Stimulated activated naive B cell treated with anti-CD40 and anti-IgM and Interleukin-4, amounts not matched to agents 10 μg/mL and 1 μg/mL and 100 μg/mL, for 72 hours (primary cell): ENCODE results near the gene SHISA9.

Experiments
- ATAC-seq, 2 donors: fragments of 150-1000 bp; cut with Tn5 transposase; replicated peaks; 2 replicates each; pipeline ENCODE4 v1.10.0; 2021; ENCODE audit warnings: moderate library complexity in 1 of 2
- DNase-seq: peaks from one replicate; pipeline ENCODE4 v3.0.0; 2021
- H3K27ac Mint-ChIP-seq: one replicate; pipeline ENCODE4 v1.8.0; 2022; ENCODE audit warnings: mild to moderate bottlenecking, mixed read lengths
- H3K27me3 Mint-ChIP-seq, 2 donors: one replicate each; pipeline ENCODE4 v1.8.0; 2022; ENCODE audit warnings: mixed read lengths in 2 of 2
- H3K36me3 Mint-ChIP-seq, 2 donors: one replicate each; pipeline ENCODE4 v1.8.0; 2022; ENCODE audit warnings: mixed read lengths in 2 of 2, mild to moderate bottlenecking in 1 of 2
- H3K4me1 Mint-ChIP-seq, 2 donors: one replicate each; pipeline ENCODE4 v1.8.0; 2022; ENCODE audit warnings: mixed read lengths in 2 of 2, mild to moderate bottlenecking in 1 of 2
- H3K4me3 Mint-ChIP-seq, 2 donors: one replicate each; pipeline ENCODE4 v1.8.0; 2022; ENCODE audit warnings: mild to moderate bottlenecking in 2 of 2, mixed read lengths in 2 of 2, moderate library complexity in 1 of 2
- H3K9me3 Mint-ChIP-seq, 2 donors: one replicate each; pipeline ENCODE4 v1.8.0; 2022; ENCODE audit warnings: mixed read lengths in 2 of 2, mild to moderate bottlenecking in 1 of 2

SHISA9 gene

DNA sequence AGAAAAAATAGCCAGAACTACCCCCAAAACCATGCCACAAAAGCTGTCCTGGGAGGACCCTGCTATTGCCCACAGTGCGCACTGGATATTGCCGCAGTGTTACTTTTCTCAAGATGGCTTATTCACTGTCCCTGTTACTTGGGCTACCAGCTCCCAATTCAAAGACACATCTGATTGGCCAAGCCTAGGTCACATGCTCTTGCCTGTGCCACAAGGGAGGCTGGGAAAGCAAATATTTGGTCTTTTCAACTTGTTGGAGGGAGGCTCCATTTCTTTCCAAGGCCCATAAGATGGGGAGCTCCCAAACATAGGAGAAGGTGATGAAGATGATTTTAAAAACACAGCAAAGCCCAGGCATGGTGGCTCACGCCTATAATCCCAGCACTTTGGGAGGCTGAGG is 257.0 kb downstream of the SHISA9 start:
- ATAC-seq, result no peak
- Mint-ChIP-seq H3K36me3 (no peaks in the 10 kb centered on the region), H3K4me1 (no peaks in the 10 kb centered on the region), H3K9me3 (peaks cover 0 to 6% of the 10 kb centered on the region in 2 donors), H3K4me3 (no peak overlapping the region), H3K27ac (no peak overlapping the region), H3K27me3 (no peaks in the 10 kb centered on the region)
- no peak for DNase-seq

DNA sequence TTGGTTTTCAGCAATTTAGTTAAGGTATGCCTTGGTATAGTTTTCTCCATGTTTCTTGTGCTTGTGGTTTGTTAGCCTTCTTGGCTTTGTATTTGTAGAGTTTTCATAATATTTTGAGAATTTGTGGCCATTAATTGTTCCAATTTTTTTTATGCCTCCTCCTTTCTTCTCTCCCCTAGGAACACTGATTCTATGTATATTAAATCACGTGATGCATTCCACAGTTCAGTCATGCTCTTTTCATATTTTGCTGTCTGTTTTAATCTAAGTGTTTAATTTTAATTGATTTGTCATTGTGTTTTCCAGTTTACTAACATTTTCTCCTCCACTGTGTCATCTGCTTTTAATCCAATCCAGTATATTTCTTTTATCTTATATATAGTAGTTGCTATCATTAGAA is 263.6 kb downstream of the SHISA9 start:
- no peak for DNase-seq
- peaks cover 13 to 18% of the 10 kb centered on the region in 2 donors for H3K9me3 Mint-ChIP-seq
- H3K27ac Mint-ChIP-seq, result no peak overlapping the region
- H3K4me3 Mint-ChIP-seq, result no peak overlapping the region
- peaks cover 0 to 6% of the 10 kb centered on the region in 2 donors for H3K27me3 Mint-ChIP-seq
- H3K36me3 Mint-ChIP-seq, result no peaks in the 10 kb centered on the region
- H3K4me1 Mint-ChIP-seq, result no peaks in the 10 kb centered on the region
- no peak for ATAC-seq

DNA sequence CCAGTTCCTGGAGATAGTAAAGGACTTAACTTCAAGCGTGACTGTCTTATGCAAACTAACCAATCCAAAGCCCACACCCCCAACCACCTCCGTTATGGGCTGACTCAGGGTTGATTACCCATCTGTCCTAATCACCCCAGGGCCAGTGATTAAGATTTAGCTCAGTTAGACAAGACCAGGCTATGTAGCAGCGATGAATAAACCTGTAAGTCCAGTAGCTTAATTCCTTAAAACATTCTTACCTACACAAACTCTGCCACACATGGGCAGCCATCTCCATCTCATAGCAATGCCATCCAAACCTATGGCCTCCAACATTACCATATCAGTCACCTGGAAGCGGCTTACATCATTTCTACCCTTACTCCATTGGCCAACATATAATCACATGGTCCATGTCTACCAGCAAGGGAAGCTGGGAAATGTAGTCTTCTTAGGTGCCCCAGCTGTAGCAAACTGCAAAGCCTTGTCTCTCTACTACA is 266.7 kb downstream of the SHISA9 start:
- Mint-ChIP-seq H3K9me3 (peaks cover 13 to 17% of the 10 kb centered on the region in 2 donors), H3K27me3 (peaks cover 0 to 6% of the 10 kb centered on the region in 2 donors), H3K4me3 (no peak overlapping the region), H3K36me3 (no peaks in the 10 kb centered on the region), H3K27ac (no peak overlapping the region), H3K4me1 (no peaks in the 10 kb centered on the region)
- ATAC-seq, result peak; percentile 21 to 43
- DNase-seq, result no peak

DNA sequence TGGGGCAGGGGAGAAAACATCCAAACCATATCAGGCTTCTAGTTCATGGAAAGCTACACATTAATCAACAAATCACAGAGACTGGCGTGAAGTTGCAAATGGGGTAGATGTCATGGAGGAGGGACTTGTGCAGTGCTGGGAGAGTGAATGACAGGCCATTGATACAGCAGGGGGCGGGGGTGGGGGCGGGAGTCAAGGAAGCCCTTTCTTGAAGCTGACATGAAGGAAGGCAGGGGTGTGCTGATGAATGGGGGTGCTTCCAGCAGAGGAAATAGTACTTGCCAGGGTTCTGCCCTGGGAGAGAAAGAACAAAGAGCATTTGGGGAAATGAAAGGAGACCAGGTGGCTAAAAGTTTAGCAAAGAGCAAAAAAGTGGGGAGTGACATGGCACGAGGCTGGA is 269.9 kb downstream of the SHISA9 start:
- H3K27ac Mint-ChIP-seq, result no peak overlapping the region
- H3K4me1 Mint-ChIP-seq, result no peaks in the 10 kb centered on the region
- H3K36me3 Mint-ChIP-seq, result no peaks in the 10 kb centered on the region
- no peak for DNase-seq
- H3K9me3 Mint-ChIP-seq, result peaks cover 9 to 10% of the 10 kb centered on the region in 2 donors
- H3K4me3 Mint-ChIP-seq, result no peak overlapping the region
- no peak for ATAC-seq
- peaks cover 11 to 16% of the 10 kb centered on the region in 2 donors for H3K27me3 Mint-ChIP-seq

DNA sequence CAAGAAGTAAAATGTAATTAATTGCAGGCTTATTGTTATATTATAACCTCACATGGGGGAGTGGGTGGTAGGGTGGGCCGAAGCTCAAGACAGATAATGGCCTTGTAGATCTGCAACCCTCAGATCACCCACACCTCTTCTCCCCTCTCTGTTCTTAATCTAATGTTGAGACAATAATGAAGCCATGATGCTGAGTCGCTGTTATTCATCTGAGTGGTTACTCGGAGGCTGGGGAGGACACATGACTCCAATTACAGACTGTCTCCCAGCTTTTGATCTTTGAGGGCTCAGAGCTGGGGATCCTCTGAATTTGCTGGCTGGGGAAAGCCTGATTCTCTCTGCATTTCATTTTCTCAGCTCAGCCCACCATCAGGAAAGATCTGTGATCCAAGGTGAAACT is 275.3 kb downstream of the SHISA9 start:
- H3K4me1 Mint-ChIP-seq, result no peaks in the 10 kb centered on the region
- DNase-seq, result no peak

DNA sequence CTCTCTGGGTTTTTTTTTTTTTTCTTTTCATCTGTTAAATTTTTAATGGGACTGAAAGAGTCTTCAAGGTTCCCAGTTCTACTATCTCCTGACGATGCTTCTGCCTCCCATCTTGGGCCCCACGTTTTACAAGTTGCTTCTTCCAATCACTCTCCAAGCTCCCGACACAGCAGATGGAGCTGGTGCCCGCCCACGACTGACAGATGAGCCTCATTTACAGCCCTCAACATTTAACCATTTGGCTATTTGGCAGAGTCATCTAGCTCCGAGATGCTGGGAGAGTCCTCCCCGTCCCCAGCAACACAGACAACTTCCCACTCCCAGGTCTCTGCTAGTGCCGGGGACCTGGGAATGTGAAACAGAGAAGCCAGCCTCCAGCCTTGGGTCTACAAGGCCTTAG is 276.9 kb downstream of the SHISA9 start:
- no peak overlapping the region for H3K4me3 Mint-ChIP-seq
- peaks cover 17 to 22% of the 10 kb centered on the region in 2 donors for H3K27me3 Mint-ChIP-seq
- no peak for DNase-seq
- H3K36me3 Mint-ChIP-seq, result no peaks in the 10 kb centered on the region
- no peak for ATAC-seq
- H3K27ac Mint-ChIP-seq, result no peak overlapping the region
- H3K9me3 Mint-ChIP-seq, result peaks cover 0 to 5% of the 10 kb centered on the region in 2 donors
- H3K4me1 Mint-ChIP-seq, result no peaks in the 10 kb centered on the region

More for the DNA sequence above, 275.3 kb downstream of the SHISA9 start:
- H3K27ac Mint-ChIP-seq, result no peak overlapping the region
- H3K36me3 Mint-ChIP-seq, result no peaks in the 10 kb centered on the region
- no peak for ATAC-seq
- H3K27me3 Mint-ChIP-seq, result peaks cover 17 to 23% of the 10 kb centered on the region in 2 donors
- H3K4me3 Mint-ChIP-seq, result no peak overlapping the region
- peaks cover 0 to 4% of the 10 kb centered on the region in 2 donors for H3K9me3 Mint-ChIP-seq

DNA sequence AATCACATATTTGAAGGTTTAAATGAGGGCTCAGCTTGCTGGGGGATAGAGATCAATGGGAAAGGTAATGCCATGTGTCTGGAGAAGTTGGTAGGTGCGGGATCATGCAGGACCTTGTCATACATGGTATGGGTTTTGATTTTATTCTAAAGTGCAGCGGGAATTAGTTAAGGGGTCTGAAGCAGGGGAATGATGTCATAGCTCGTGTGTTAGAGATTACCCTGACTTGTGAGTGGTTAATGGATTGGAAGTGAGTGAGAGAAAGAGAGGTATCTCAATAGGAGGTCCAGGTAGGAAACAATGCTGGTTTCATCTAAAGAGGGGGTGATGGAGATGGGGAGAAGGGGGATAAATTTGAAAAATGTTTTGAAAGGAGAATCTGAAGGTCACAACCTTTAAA is 280.0 kb downstream of the SHISA9 start:
- Mint-ChIP-seq H3K27me3 (peaks cover 8 to 19% of the 10 kb centered on the region in 2 donors), H3K4me3 (no peak overlapping the region), H3K9me3 (peaks cover 0 to 9% of the 10 kb centered on the region in 2 donors), H3K36me3 (no peaks in the 10 kb centered on the region), H3K4me1 (no peaks in the 10 kb centered on the region), H3K27ac (no peak overlapping the region)
- ATAC-seq, result no peak
- DNase-seq, result no peak

DNA sequence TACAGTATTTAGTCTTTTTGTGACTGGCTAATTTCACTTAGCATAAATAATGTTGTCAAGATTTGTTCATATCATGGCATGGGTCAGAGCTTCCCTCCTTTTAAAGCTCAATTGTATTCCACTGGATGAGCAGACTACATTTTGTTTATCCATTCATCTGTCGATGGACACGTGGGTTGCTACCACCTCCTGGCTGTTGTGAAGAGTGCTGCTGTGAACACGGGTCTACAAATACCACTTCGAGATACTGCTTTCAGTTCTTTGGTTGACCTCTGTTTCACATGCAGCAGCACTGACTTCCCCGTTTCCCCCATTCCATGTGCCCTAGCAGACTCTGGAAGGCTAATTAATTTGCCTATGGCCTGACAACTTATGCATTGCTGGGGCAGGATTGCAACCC is 285.4 kb downstream of the SHISA9 start:
- Mint-ChIP-seq H3K4me1 (no peaks in the 10 kb centered on the region), H3K27ac (no peak overlapping the region), H3K9me3 (peaks cover 0 to 10% of the 10 kb centered on the region in 2 donors), H3K27me3 (peaks cover 0 to 28% of the 10 kb centered on the region in 2 donors), H3K36me3 (no peaks in the 10 kb centered on the region), H3K4me3 (no peak overlapping the region)
- DNase-seq (no peak), ATAC-seq (no peak)

DNA sequence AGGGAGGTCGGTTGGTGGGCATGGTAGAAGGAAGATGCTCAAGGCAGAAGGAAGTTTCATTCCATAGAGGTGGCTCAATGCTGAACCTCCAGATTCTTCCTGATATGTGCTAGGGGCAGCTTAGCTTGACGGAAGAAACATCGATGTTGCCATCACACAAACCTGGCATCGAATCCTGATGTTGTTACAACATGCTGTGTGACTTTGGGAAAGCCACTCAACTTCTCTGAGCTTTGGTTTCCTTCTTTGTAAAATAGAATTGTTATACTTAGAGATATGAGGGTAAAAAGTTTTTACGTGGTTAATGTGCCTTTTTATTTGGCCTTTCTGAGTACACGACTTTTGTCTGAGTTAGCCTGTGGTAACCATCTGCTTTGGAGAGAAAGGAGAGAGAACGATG is 287.9 kb downstream of the SHISA9 start:
- Mint-ChIP-seq H3K27ac (no peak overlapping the region), H3K9me3 (peaks cover 0 to 4% of the 10 kb centered on the region in 2 donors), H3K4me1 (no peaks in the 10 kb centered on the region), H3K27me3 (peaks cover 0 to 22% of the 10 kb centered on the region in 2 donors), H3K36me3 (no peaks in the 10 kb centered on the region), H3K4me3 (no peak overlapping the region)
- ATAC-seq, result no peak
- DNase-seq, result no peak

DNA sequence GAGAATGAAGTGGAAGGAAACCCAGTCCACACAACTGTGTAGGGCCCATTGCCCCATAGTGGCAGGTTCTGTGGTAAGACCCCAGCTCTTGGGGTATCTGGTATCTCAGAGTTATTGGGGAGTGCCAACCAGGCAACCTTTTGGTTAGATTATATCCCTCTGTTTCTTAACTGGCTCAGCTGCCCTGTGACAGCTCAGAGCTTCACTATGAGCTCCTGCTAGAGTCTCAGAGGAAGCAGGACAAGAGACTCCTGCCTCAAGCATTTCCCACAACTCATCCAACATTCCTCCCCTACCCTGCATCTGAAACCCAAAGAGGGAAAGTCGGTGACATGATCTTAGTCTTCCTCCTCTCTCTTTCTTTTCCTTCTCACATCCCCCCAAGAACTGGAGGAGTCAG is 292.3 kb downstream of the SHISA9 start:
- Mint-ChIP-seq H3K4me3 (no peak overlapping the region), H3K27me3 (peaks cover 0 to 6% of the 10 kb centered on the region in 2 donors), H3K36me3 (no peaks in the 10 kb centered on the region), H3K4me1 (no peaks in the 10 kb centered on the region), H3K9me3 (peaks cover 5% of the 10 kb centered on the region in 2 donors), H3K27ac (no peak overlapping the region)
- DNase-seq (no peak), ATAC-seq (no peak)

DNA sequence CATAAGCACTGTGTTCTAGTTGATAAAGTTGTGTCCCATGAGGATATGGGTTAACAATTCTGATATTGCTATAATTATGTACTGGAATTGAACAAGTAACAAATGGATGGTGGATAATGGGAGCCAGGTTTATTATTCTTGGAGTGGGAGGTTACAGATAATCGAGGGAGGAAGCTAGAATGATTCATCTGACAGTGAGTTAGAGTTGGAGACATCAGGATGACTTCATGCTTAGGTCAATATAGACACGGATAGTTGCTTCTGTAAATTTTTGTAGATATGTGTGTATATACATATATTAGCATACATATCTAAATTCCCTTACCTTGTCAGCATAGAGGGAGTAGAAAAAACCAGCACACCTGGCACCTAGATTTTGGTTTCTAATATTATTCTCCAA is 293.4 kb downstream of the SHISA9 start:
- Mint-ChIP-seq H3K27ac (no peak overlapping the region), H3K4me1 (no peaks in the 10 kb centered on the region), H3K27me3 (no peaks in the 10 kb centered on the region), H3K36me3 (no peaks in the 10 kb centered on the region), H3K4me3 (no peak overlapping the region), H3K9me3 (peaks cover 5% of the 10 kb centered on the region in 2 donors)
- DNase-seq, result no peak
- ATAC-seq, result no peak

DNA sequence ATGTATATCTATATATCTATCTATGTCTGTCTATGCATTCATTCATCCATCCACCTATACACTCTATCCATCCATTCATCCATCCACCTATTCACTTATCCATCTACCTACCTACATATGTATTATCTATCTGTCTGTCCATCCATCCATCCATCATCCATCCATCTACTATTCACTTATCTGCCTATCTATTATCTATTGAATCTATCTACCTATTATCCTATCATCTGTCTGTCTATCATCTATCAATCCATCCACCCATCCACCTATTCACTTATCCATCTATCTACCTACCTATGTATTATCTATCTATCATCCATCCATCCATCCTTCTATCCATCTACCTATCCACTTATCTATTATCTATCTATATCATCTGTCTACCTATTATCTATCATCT is 302.3 kb downstream of the SHISA9 start:
- no peaks in the 10 kb centered on the region for H3K9me3 Mint-ChIP-seq
- no peaks in the 10 kb centered on the region for H3K4me1 Mint-ChIP-seq
- ATAC-seq (no peak), DNase-seq (no peak)
- H3K36me3 Mint-ChIP-seq, result no peaks in the 10 kb centered on the region
- no peak overlapping the region for H3K4me3 Mint-ChIP-seq
- H3K27me3 Mint-ChIP-seq, result no peaks in the 10 kb centered on the region
- no peak overlapping the region for H3K27ac Mint-ChIP-seq

DNA sequence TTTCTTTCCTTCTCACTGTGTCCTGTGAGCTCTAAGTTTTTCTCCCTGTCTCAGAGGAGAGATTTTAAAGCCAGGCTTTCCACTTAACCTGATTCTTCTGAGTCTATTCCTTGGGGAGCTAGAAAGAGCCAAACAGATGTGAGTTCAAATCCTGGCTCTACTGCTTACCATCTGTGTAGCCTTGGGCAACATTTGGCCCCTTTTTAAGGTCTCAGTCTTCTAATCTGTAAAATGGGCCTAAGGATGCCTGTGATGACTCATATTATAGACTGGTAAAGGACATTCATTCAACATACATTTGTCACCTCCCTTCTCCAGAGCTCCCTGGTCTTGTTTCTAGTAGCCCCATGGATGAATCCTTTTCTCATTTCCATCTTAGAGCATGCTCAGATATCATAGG is 304.0 kb downstream of the SHISA9 start:
- no peaks in the 10 kb centered on the region for H3K4me1 Mint-ChIP-seq
- H3K36me3 Mint-ChIP-seq, result no peaks in the 10 kb centered on the region
- no peaks in the 10 kb centered on the region for H3K9me3 Mint-ChIP-seq
- DNase-seq, result no peak
- no peaks in the 10 kb centered on the region for H3K27me3 Mint-ChIP-seq
- no peak overlapping the region for H3K27ac Mint-ChIP-seq
- ATAC-seq, result no peak
- H3K4me3 Mint-ChIP-seq, result no peak overlapping the region

DNA sequence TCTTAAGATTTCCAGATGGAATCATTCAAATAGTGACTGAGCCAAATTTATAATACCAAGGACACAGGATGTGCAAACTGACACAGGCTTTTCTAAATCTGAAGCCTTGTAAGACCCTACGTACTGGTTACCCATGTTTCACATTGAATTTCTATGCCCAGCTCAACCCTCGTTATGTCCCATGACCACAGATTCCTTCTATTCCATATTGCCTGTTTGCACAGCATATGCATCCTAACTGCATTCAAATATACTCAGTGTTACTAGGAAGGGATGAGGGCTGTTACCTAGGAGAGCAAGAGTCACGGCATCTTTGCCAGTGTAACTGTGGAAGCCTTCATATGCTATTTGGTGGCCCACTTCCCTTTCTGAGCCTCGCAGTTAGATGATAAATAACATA is 305.2 kb downstream of the SHISA9 start:
- H3K27me3 Mint-ChIP-seq, result no peaks in the 10 kb centered on the region
- H3K36me3 Mint-ChIP-seq, result no peaks in the 10 kb centered on the region
- no peak overlapping the region for H3K4me3 Mint-ChIP-seq
- no peaks in the 10 kb centered on the region for H3K4me1 Mint-ChIP-seq
- H3K27ac Mint-ChIP-seq, result no peak overlapping the region
- DNase-seq (no peak), ATAC-seq (no peak)
- no peaks in the 10 kb centered on the region for H3K9me3 Mint-ChIP-seq

DNA sequence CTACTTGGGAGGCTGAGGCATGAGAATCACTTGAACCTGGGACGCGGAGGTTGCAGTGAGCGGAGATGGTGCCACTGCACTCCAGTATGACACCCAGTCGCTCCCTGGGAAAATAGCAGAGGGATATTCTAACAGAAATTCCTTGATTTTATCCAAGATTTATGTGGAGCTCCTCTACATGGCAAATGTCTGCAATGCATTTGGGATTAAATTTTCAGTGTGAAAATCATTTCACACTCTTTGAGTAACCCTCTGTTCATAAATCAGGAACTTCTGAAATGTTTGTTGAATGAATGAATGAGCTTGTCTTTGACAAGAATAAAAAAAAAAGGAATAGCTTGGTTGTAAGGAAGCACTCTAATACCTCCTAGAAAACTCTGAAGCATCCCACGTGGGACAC is 305.8 kb downstream of the SHISA9 start:
- no peaks in the 10 kb centered on the region for H3K4me1 Mint-ChIP-seq
- H3K27ac Mint-ChIP-seq, result no peak overlapping the region
- no peak overlapping the region for H3K4me3 Mint-ChIP-seq
- ATAC-seq, result no peak
- DNase-seq, result no peak
- no peaks in the 10 kb centered on the region for H3K27me3 Mint-ChIP-seq
- H3K36me3 Mint-ChIP-seq, result no peaks in the 10 kb centered on the region
- no peaks in the 10 kb centered on the region for H3K9me3 Mint-ChIP-seq

DNA sequence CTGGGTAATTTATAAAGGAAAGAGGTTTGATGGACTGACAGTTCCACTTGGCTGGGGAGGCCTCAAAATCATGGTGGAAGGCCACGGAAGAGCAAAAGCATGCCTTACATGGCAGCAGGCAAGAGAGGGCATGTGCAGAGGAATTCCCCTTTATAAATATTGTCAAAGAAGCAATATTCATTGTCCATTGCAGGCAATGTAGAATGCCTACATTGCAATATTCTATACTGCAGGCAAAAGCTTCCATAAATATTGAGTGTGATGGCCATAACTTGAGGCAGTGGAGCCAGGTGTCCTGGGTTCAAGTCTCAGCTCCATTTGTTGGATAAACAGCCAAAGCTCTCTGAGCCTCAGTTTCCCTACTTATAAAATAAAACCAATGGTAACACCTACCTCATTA is 322.3 kb downstream of the SHISA9 start:
- DNase-seq (no peak), ATAC-seq (no peak)
- peaks cover 8 to 11% of the 10 kb centered on the region in 2 donors for H3K9me3 Mint-ChIP-seq
- H3K4me1 Mint-ChIP-seq, result peaks cover 0 to 5% of the 10 kb centered on the region in 2 donors
- no peaks in the 10 kb centered on the region for H3K27me3 Mint-ChIP-seq
- no peaks in the 10 kb centered on the region for H3K36me3 Mint-ChIP-seq
- H3K4me3 Mint-ChIP-seq, result no peak overlapping the region
- H3K27ac Mint-ChIP-seq, result no peak overlapping the region
